Endodermal cell (in vitro differentiated cells): Measurements from ENCODE around the gene IGFBP2. TPM values are rescaled to one million over a fixed set of nuclear protein-coding genes. Genes with fewer than 3 reads are reported as not detected.

ENCODE experiments used
- DNase-seq: peaks from one replicate; pipeline ENCODE4 v3.0.0-alpha.2; 2017
- H3K27ac ChIP-seq: 2 replicates; pipeline ENCODE4 v1.5.1; 2013; ENCODE audit warnings: mild to moderate bottlenecking, low read depth, low read length, moderate library complexity
- H3K27me3 ChIP-seq: 2 replicates; pipeline ENCODE4 v1.6.1; 2013; ENCODE audit warnings: mild to moderate bottlenecking, low read length, moderate library complexity; ENCODE audit not compliant: insufficient read depth, control insufficient read depth, poor library complexity, severe bottlenecking
- H3K36me3 ChIP-seq: 2 replicates; pipeline ENCODE4 v1.7.0; 2013; ENCODE audit warnings: mild to moderate bottlenecking, low read length, moderate library complexity; ENCODE audit not compliant: control insufficient read depth, insufficient read depth
- H3K4me1 ChIP-seq: one replicate; pipeline ENCODE4 v1.7.0; 2013; ENCODE audit warnings: low read length; ENCODE audit not compliant: control insufficient read depth, insufficient read depth
- H3K4me3 ChIP-seq: 2 replicates; pipeline ENCODE4 v1.5.1; 2013; ENCODE audit warnings: mild to moderate bottlenecking, low read length, moderate library complexity
- H3K9ac ChIP-seq: 2 replicates; pipeline ENCODE4 v1.6.1; 2013; ENCODE audit warnings: mild to moderate bottlenecking, low read length, moderate library complexity; ENCODE audit not compliant: poor library complexity, severe bottlenecking; ENCODE audit errors: extremely low read depth
- H3K9me3 ChIP-seq: 2 replicates; pipeline ENCODE4 v1.6.1; 2013; ENCODE audit warnings: mild to moderate bottlenecking, low read length, moderate library complexity; ENCODE audit not compliant: control insufficient read depth
- H3K27ac Mint-ChIP-seq: 2 replicates; pipeline ENCODE4 v1.8.0; 2020; ENCODE audit warnings: mixed read lengths
- H3K27me3 Mint-ChIP-seq: 2 replicates; pipeline ENCODE4 v1.8.0; 2021; ENCODE audit warnings: mild to moderate bottlenecking, mixed read lengths; ENCODE audit not compliant: insufficient read depth
- H3K36me3 Mint-ChIP-seq: 2 replicates; pipeline ENCODE4 v1.8.0; 2020; ENCODE audit warnings: low read depth, mixed read lengths
- H3K4me1 Mint-ChIP-seq: 2 replicates; pipeline ENCODE4 v1.8.0; 2020; ENCODE audit warnings: mixed read lengths
- H3K4me3 Mint-ChIP-seq: 2 replicates; pipeline ENCODE4 v1.8.0; 2020; ENCODE audit warnings: mild to moderate bottlenecking, moderate library complexity, mixed read lengths
- H3K9me3 Mint-ChIP-seq: 2 replicates; pipeline ENCODE4 v1.8.0; 2020; ENCODE audit warnings: mild to moderate bottlenecking, mixed read lengths
- CTCF ChIP-seq: fragments of 200-600 bp; sonication (generic); conservative IDR thresholded peaks from 2 replicates; pipeline ENCODE4 v1.5.0; 2021; ENCODE audit warnings: antibody characterized with exemption, mild to moderate bottlenecking
- WGBS, 2 experiments: methylation state at CpG; one replicate each; pipeline versions ENCODE4 v1.1.5 to v1.1.7; 2013; ENCODE audit warnings: missing lambda C conversion rate in 2 of 2, mixed read lengths in 1 of 2; ENCODE audit not compliant: insufficient coverage in 1 of 2, insufficient read length in 1 of 2; 5-methylcytosine and 5-hydroxymethylcytosine counted together
- total RNA-seq, 2 donors: library from RNA; stranded (reverse); fragmentation: NEBNext Ultra II Directional in 1 of 2; extraction: Animal tissue kit (Norgen Biotek cat#: 25700) in 1 of 2; gene quantifications; 2 replicates in 1 of 2; 3 replicates in 1 of 2; pipeline ENCODE4 v1.2.1, GENCODE V29; 2021

IGFBP2 gene
- total RNA-seq, 2 donors from 2014 or later = 80.8 to 313 TPM

- H3K27me3 Mint-ChIP-seq = peaks cover 2% of the 10 kb centered on the region
- Histone ChIP-seq H3K27ac (no peak overlapping the region), H3K9me3 (no peaks in the 10 kb centered on the region), H3K4me3 (no peak overlapping the region), H3K27me3 (no peaks in the 10 kb centered on the region), H3K9ac (no peak overlapping the region), H3K36me3 (no peaks in the 10 kb centered on the region), H3K4me1 (peaks cover 8% of the 10 kb centered on the region)
- H3K4me3 Mint-ChIP-seq = no peak overlapping the region
- H3K36me3 Mint-ChIP-seq = no peaks in the 10 kb centered on the region
- WGBS, 2 experiments = 100% methylated on average over 2 of the region's 2 CpGs; no CpG with 5 or more reads in 1 of the 2 experiments
- TF ChIP-seq CTCF = no peak
- no peak for DNase-seq
- H3K27ac Mint-ChIP-seq = no peak overlapping the region
- H3K9me3 Mint-ChIP-seq = no peaks in the 10 kb centered on the region
- H3K4me1 Mint-ChIP-seq = peaks cover 11% of the 10 kb centered on the region
Measured at GRCh38 chr2:216624251-216624650, 9.0 kb upstream of the IGFBP2 start.

GRCh38 chr2:216626168-216626874 lies 6.9 kb upstream of the IGFBP2 start:
- Mint-ChIP-seq H3K27me3 (peaks cover 3% of the 10 kb centered on the region), H3K9me3 (no peaks in the 10 kb centered on the region), H3K27ac (no peak overlapping the region), H3K36me3 (no peaks in the 10 kb centered on the region), H3K4me3 (no peak overlapping the region), H3K4me1 (no peaks in the 10 kb centered on the region)
- Histone ChIP-seq H3K4me3 (no peak overlapping the region), H3K27me3 (no peaks in the 10 kb centered on the region), H3K4me1 (no peaks in the 10 kb centered on the region), H3K9me3 (no peaks in the 10 kb centered on the region), H3K9ac (no peak overlapping the region), H3K27ac (no peak overlapping the region), H3K36me3 (no peaks in the 10 kb centered on the region)
- no peak for DNase-seq
- no peak for TF ChIP-seq CTCF
- WGBS, 2 experiments = 93 to 98% methylated on average over 5 to 7 of the region's 7 CpGs

- Histone ChIP-seq H3K4me3 (no peak overlapping the region), H3K9me3 (no peaks in the 10 kb centered on the region), H3K9ac (no peak overlapping the region), H3K4me1 (no peaks in the 10 kb centered on the region), H3K27me3 (no peaks in the 10 kb centered on the region), H3K36me3 (no peaks in the 10 kb centered on the region), H3K27ac (no peak overlapping the region)
- 95 to 97% methylated on average over 2 of the region's 2 CpGs for WGBS, 2 experiments
- DNase-seq = no peak
- Mint-ChIP-seq H3K4me1 (no peaks in the 10 kb centered on the region), H3K36me3 (no peaks in the 10 kb centered on the region), H3K9me3 (no peaks in the 10 kb centered on the region), H3K4me3 (no peak overlapping the region), H3K27ac (no peak overlapping the region), H3K27me3 (peaks cover 9% of the 10 kb centered on the region)
- no peak for TF ChIP-seq CTCF
Measured at GRCh38 chr2:216626875-216627245, 6.4 kb upstream of the IGFBP2 start.
